ENCODE data around the gene SPEN. TPM values are rescaled to one million over a fixed set of nuclear protein-coding genes. Genes with fewer than 3 reads are reported as not detected.
A peak's percentile ranks its signal among the peaks of the same experiment; 100 is the strongest.

SPEN gene
- total RNA-seq, 2 donors from 2014 or later = 46.7 to 47.6 TPM

GRCh38 chr1:15951341-15952153 is 104.0 kb downstream of the SPEN start:
- no peak for ATAC-seq
- intact Hi-C loops (cut with DNase I, micrococcal nuclease) = no loop called here
- no peak for DNase-seq

- ATAC-seq (no peak), DNase-seq (no peak)
- intact Hi-C loops (cut with DNase I, micrococcal nuclease) = no loop called here
These were observed 105.1 kb downstream of the SPEN start for GRCh38 chr1:15952317-15953258.

- intact Hi-C loops (cut with DNase I, micrococcal nuclease) = no loop called here
- ATAC-seq (no peak), DNase-seq (no peak)
These were observed 105.8 kb downstream of the SPEN start for GRCh38 chr1:15953294-15953771.

- DNase-seq = no peak
- intact Hi-C loops (cut with DNase I, micrococcal nuclease) = no loop called here
These were observed 106.3 kb downstream of the SPEN start for GRCh38 chr1:15953791-15954241.

GRCh38 chr1:15954316-15954715 is 106.8 kb downstream of the SPEN start:
- intact Hi-C loops (cut with DNase I, micrococcal nuclease) = no loop called here
- DNase-seq (no peak), ATAC-seq (no peak)

More at GRCh38 chr1:15953791-15954241, 106.3 kb downstream of the SPEN start:
- no peak for ATAC-seq

GRCh38 chr1:15955552-15955951 is 108.0 kb downstream of the SPEN start:
- intact Hi-C loops (cut with DNase I, micrococcal nuclease) = no loop called here
- DNase-seq (no peak), ATAC-seq (no peak)

- intact Hi-C loops (cut with DNase I, micrococcal nuclease) = no loop called here
- ATAC-seq = peak; percentile 82
- no peak for DNase-seq
These were observed 108.6 kb downstream of the SPEN start for GRCh38 chr1:15956150-15956549.

GRCh38 chr1:15957221-15958095 is 110.0 kb downstream of the SPEN start:
- intact Hi-C loops (cut with DNase I, micrococcal nuclease) = no loop called here
- no peak for DNase-seq
- no peak for ATAC-seq

GRCh38 chr1:15958111-15958510 is 110.6 kb downstream of the SPEN start:
- intact Hi-C loops (cut with DNase I, micrococcal nuclease) = no loop called here
- no peak for DNase-seq
- ATAC-seq = no peak

GRCh38 chr1:15958793-15959192 is 111.3 kb downstream of the SPEN start:
- intact Hi-C loops (cut with DNase I, micrococcal nuclease) = no loop called here
- DNase-seq = no peak

GRCh38 chr1:15959424-15959823 is 111.9 kb downstream of the SPEN start:
- no peak for DNase-seq
- intact Hi-C loops (cut with DNase I, micrococcal nuclease) = no loop called here

More at GRCh38 chr1:15958793-15959192, 111.3 kb downstream of the SPEN start:
- no peak for ATAC-seq

GRCh38 chr1:15959827-15960446 is 112.4 kb downstream of the SPEN start:
- DNase-seq (no peak), ATAC-seq (no peak)
- intact Hi-C loops (cut with DNase I, micrococcal nuclease) = no loop called here

More at GRCh38 chr1:15959424-15959823, 111.9 kb downstream of the SPEN start:
- no peak for ATAC-seq

- DNase-seq (no peak), ATAC-seq (no peak)
- intact Hi-C loops (cut with DNase I, micrococcal nuclease) = no loop called here
These were observed 113.3 kb downstream of the SPEN start for GRCh38 chr1:15960808-15961207.

- intact Hi-C loops (cut with DNase I, micrococcal nuclease) = no loop called here
- no peak for ATAC-seq
- no peak for DNase-seq
These were observed 114.0 kb downstream of the SPEN start for GRCh38 chr1:15961492-15961891.

GRCh38 chr1:15962176-15962575 is 114.7 kb downstream of the SPEN start:
- DNase-seq (no peak), ATAC-seq (no peak)
- intact Hi-C loops (cut with DNase I, micrococcal nuclease) = no loop called here

GRCh38 chr1:15962671-15963362 is 115.3 kb downstream of the SPEN start:
- no peak for DNase-seq
- intact Hi-C loops (cut with DNase I, micrococcal nuclease) = no loop called here
- ATAC-seq = no peak

- DNase-seq (no peak), ATAC-seq (peak; percentile 51)
- intact Hi-C loops (cut with DNase I, micrococcal nuclease) = no loop called here
These were observed 116.0 kb downstream of the SPEN start for GRCh38 chr1:15963363-15963967.
